ENCODE data around the gene PIAS3. TPM values are rescaled to one million over a fixed set of nuclear protein-coding genes. Genes with fewer than 3 reads are reported as not detected.

PIAS3 gene
- total RNA-seq, 4 donors from 2014 or later = 16.9 to 22.8 (median 20.3) TPM

- TF ChIP-seq POLR2A (IDR thresholded peaks at IDR 0.05) (no peak), CTCF (IDR thresholded peaks at IDR 0.05) (no peak)
- intact Hi-C loops (cut with DNase I) = no loop called here
- Histone ChIP-seq H3K9me3 (no peaks in the 10 kb centered on the region), H3K27ac (no peak overlapping the region), H3K4me1 (peaks cover 3 to 16% of the 10 kb centered on the region in 2 donors), H3K36me3 (peaks cover 35 to 42% of the 10 kb centered on the region in 2 donors), H3K27me3 (no peaks in the 10 kb centered on the region), H3K4me3 (replicated peaks in 1 of 3) (no peak overlapping the region)
- no peak for DNase-seq
- 86 to 89% methylated on average over 7 of the region's 7 CpGs for WGBS, 2 donors
These were observed 3.4 kb downstream of the PIAS3 start for GRCh38 chr1:145855426-145855948.

GRCh38 chr1:145849356-145850160 lies 9.3 kb downstream of the PIAS3 start:
- Histone ChIP-seq H3K4me1 (peaks cover 6 to 12% of the 10 kb centered on the region in 2 donors), H3K4me3 (replicated peaks in 1 of 3) (no peak overlapping the region), H3K27ac (peak overlapping the region in 1 of 3 donors; percentile 17), H3K9me3 (no peaks in the 10 kb centered on the region), H3K27me3 (no peaks in the 10 kb centered on the region), H3K36me3 (peaks cover 27 to 39% of the 10 kb centered on the region in 2 donors)
- DNase-seq = no peak
- WGBS, 2 donors = 74 to 76% methylated on average over 15 of the region's 15 CpGs
- no peak for TF ChIP-seq POLR2A (IDR thresholded peaks at IDR 0.05)
- peak in 2 of 6 experiments; percentile 6 to 14 for TF ChIP-seq CTCF (IDR thresholded peaks at IDR 0.05)
- intact Hi-C loops (cut with DNase I) = no loop called here

GRCh38 chr1:145847827-145848226 lies 11.1 kb downstream of the PIAS3 start:
- intact Hi-C loops (cut with DNase I) = no loop called here
- no peak for TF ChIP-seq POLR2A (IDR thresholded peaks at IDR 0.05)
- no peak for TF ChIP-seq CTCF (IDR thresholded peaks at IDR 0.05)
- H3K27me3 ChIP-seq = no peaks in the 10 kb centered on the region
- H3K36me3 ChIP-seq = peaks cover 16 to 26% of the 10 kb centered on the region in 2 donors
- H3K4me1 ChIP-seq = peaks cover 6 to 13% of the 10 kb centered on the region in 2 donors
- no peak overlapping the region for H3K4me3 ChIP-seq (replicated peaks in 1 of 3)
- no peak overlapping the region for H3K27ac ChIP-seq
- no peaks in the 10 kb centered on the region for H3K9me3 ChIP-seq
- no peak for DNase-seq
- WGBS, 2 donors = 75 to 83% methylated on average over 3 of the region's 3 CpGs

- TF ChIP-seq POLR2A (IDR thresholded peaks at IDR 0.05) (no peak), CTCF (IDR thresholded peaks at IDR 0.05) (peak in 5 of 6 experiments; percentile 13 to 55 (median 41))
- no peak overlapping the region for H3K4me3 ChIP-seq (replicated peaks in 1 of 3)
- H3K27ac ChIP-seq = peak overlapping the region in 2 of 3 donors; percentile 53 to 70
- intact Hi-C loops (cut with DNase I) = no loop called here
- H3K36me3 ChIP-seq = peaks cover 22 to 33% of the 10 kb centered on the region in 2 donors
- WGBS, 2 donors = 73 to 87% methylated on average over 2 to 3 of the region's 3 CpGs
- no peak for DNase-seq
- H3K9me3 ChIP-seq = no peaks in the 10 kb centered on the region
- no peaks in the 10 kb centered on the region for H3K27me3 ChIP-seq
- peaks cover 6 to 13% of the 10 kb centered on the region in 2 donors for H3K4me1 ChIP-seq
These were observed 12.7 kb downstream of the PIAS3 start for GRCh38 chr1:145846201-145846612.
